Activated CD4-positive, CD25-positive, alpha-beta regulatory T cell treated with anti-CD3 and anti-CD28 coated beads, Interleukin-2, amount 50 U/mL, for 16 hours (primary cell): ENCODE results near the gene NPAS3.
"Not testable (repeated sequence)": the region's sequence is repeated elsewhere in the genome, so short reads cannot be mapped to it uniquely, and the experiment has no call there.

ENCODE experiments used
- DNase-seq: peaks from one replicate; pipeline ENCODE4 v3.0.0-alpha.2; 2020; ENCODE audit warnings: low read depth, low spot score

NPAS3 gene

GRCh38 chr14:33073023-33073422 is 134.3 kb downstream of the NPAS3 start:
- DNase-seq, result no peak

GRCh38 chr14:33081259-33081658 is 142.6 kb downstream of the NPAS3 start:
- no peak for DNase-seq

GRCh38 chr14:33085799-33086198 is 147.1 kb downstream of the NPAS3 start:
- DNase-seq, result no peak

- not testable (repeated sequence) for DNase-seq
Measured at GRCh38 chr14:33088274-33088673, 149.6 kb downstream of the NPAS3 start.

- DNase-seq, result no peak
Measured at GRCh38 chr14:33098016-33098415, 159.3 kb downstream of the NPAS3 start.

GRCh38 chr14:33103489-33103888 is 164.8 kb downstream of the NPAS3 start:
- no peak for DNase-seq

- DNase-seq, result no peak
Measured at GRCh38 chr14:33103966-33104365, 165.3 kb downstream of the NPAS3 start.

GRCh38 chr14:33110737-33111443 is 172.2 kb downstream of the NPAS3 start:
- DNase-seq, result no peak

GRCh38 chr14:33114331-33114730 is 175.7 kb downstream of the NPAS3 start:
- no peak for DNase-seq

- DNase-seq, result no peak
Measured at GRCh38 chr14:33118668-33119067, 180.0 kb downstream of the NPAS3 start.

- no peak for DNase-seq
Measured at GRCh38 chr14:33120341-33120740, 181.7 kb downstream of the NPAS3 start.

- DNase-seq, result no peak
Measured at GRCh38 chr14:33120966-33121365, 182.3 kb downstream of the NPAS3 start.

GRCh38 chr14:33123281-33123680 is 184.6 kb downstream of the NPAS3 start:
- no peak for DNase-seq

- no peak for DNase-seq
Measured at GRCh38 chr14:33126433-33126832, 187.8 kb downstream of the NPAS3 start.

- DNase-seq, result no peak
Measured at GRCh38 chr14:33127531-33127930, 188.9 kb downstream of the NPAS3 start.

- DNase-seq, result no peak
Measured at GRCh38 chr14:33131801-33132200, 193.1 kb downstream of the NPAS3 start.

GRCh38 chr14:33134162-33134561 is 195.5 kb downstream of the NPAS3 start:
- no peak for DNase-seq

- no peak for DNase-seq
Measured at GRCh38 chr14:33134975-33135374, 196.3 kb downstream of the NPAS3 start.

- DNase-seq, result no peak
Measured at GRCh38 chr14:33150666-33151428, 212.2 kb downstream of the NPAS3 start.

- no peak for DNase-seq
Measured at GRCh38 chr14:33163109-33163508, 224.4 kb downstream of the NPAS3 start.

- DNase-seq, result no peak
Measured at GRCh38 chr14:33163600-33163999, 224.9 kb downstream of the NPAS3 start.

- DNase-seq, result no peak
Measured at GRCh38 chr14:33165144-33165925, 226.7 kb downstream of the NPAS3 start.
